NOMO-1 treated with DMSO at 0.1 percent for 48 hours (cell line): ENCODE results near the gene ASB18.
"Not testable (repeated sequence)": the region's sequence is repeated elsewhere in the genome, so short reads cannot be mapped to it uniquely, and the experiment has no call there.

Experiments
- DNase-seq: peaks from one replicate; lab custom pipeline; 2025; ENCODE audit not compliant: unreplicated experiment; lab: John Stamatoyannopoulos, UW

ASB18 gene, protein sequence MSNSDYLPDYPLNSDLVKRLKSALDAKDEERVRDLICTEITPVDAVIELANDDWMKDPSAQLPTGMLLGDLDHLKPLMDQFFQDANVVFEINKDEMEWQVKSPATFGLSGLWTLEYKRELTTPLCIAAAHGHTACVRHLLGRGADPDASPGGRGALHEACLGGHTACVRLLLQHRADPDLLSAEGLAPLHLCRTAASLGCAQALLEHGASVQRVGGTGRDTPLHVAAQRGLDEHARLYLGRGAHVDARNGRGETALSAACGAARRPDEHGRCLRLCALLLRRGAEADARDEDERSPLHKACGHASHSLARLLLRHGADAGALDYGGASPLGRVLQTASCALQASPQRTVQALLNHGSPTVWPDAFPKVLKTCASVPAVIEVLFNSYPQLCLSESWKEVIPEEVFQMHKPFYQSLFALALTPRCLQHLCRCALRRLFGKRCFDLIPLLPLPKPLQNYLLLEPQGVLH

GRCh38 chr2:236264256-236264655 is at the start of gene ASB18:
Gene ASB18, minus strand, starts transcription at chr2:236264406. Its CDS starts 61 bp downstream, at chr2:236264345.
- DNase-seq: no peak

- no peak for DNase-seq
Observed at GRCh38 chr2:236311286-236311685, 47.1 kb upstream of the ASB18 start.

- no peak for DNase-seq
Observed at GRCh38 chr2:236309669-236310029, 45.4 kb upstream of the ASB18 start.

DNA sequence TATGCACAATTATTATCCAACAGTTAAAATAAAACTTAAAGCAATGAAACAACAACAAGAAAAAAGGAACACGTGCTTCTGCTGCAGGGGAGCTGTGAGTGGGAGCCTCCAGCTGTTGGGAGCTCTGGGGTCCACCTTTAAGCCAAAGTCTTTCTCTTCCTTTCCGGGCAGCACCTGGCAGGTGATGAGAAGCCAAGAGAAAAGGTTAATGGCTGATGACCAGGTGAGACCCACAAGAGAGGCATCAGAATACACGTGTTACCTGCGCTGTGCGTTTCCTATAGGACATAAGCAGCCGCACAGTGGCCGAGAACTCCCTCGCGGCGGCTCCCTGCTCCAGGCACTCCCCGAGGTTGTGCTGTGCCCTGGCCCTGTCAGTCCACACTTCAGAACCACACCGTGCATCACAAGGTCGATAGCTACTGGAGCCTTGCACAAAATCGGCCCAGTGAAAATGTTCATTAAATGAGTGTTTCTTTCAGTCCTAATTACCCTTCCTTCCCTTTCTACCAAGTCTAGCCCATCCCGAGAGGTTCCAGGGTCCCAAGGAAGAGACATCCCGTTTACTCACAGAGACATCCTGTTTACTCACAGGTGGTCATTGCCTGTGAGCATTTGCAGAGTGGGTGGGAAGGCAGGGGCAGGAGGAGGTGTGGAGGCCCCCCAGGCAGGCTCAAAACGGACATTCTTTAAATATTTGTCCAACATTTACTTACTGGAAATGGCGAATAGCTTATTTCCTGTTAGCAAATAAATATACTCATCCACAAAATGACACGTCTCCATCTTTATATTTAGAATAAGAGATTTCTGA is 44.9 kb upstream of the ASB18 start:
- no peak for DNase-seq

DNA sequence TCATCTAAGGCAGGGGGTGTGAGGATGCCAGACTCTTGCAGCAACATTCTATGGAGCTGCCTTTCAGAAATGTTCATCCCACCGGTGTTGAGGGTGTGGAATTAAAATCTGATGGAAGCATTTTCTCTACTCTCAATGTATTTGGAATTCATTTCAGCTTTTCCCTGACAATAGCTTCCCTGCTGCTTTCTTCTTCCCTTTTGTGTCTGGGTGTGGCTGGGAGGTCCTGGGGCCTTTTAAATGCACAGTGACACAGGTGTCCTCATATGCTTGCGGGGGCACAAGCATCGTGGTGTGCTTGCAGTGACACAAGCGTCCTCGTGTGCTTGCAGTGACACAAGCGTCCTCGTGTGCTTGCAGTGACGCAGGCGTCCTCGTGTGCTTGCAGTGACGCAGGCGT is 43.4 kb upstream of the ASB18 start:
- no peak for DNase-seq

DNA sequence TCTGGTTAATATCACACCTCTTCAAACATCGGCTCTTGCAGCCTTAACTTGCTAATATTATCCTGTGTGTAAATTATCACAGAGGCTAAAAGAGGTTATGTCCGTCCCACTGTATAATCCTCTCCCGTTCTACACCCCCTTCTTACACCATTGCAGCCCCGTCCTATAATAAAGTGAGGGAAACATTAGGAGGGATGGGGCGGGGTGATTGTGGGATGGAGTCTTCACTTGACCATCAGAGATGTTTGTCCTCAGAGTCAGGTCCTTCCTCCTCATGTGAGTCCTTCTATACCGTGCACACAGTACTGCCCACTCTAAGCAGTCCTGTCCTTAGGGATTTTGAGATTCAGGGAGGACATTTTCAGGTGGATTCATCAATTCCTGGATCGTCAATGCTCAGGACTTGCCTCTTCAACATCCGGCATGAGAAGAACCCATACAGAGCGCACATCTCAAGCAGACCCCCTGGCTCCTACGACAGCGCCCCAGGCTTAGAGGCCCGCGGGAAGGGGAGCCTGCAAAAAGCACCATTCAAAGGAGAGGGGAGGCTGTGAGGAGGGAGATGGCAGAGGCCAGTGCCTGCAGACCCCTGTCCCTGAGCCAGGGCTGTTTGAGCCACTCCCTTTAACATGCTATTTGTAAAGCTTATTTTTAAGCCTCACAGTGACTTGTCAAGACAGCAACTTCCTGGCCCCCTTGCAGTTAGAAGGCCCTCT is 42.8 kb upstream of the ASB18 start:
- no peak for DNase-seq

GRCh38 chr2:236305964-236306605 is 41.9 kb upstream of the ASB18 start:
- no peak for DNase-seq

DNA sequence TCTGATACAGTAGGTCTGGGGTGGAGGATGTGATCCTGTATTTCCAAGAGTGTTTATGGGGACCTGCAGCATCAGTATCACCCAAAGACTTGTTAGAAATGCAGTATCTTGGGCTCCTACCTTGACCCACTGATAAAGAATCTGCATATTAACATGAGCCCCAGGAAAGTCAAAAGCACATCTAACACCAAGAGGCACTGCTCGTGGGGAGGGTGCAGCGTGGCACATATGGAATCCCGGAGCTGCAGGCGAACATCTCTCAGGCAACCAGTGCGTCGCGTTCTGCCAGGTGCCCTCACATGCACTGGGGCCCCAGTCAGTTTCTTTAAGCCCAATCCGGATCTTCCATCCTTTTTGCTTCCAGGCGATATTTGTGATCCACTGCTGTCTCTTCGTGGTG is 41.3 kb upstream of the ASB18 start:
- no peak for DNase-seq

GRCh38 chr2:236303935-236304334 is 39.7 kb upstream of the ASB18 start:
- DNase-seq: no peak

- no peak for DNase-seq
Observed at GRCh38 chr2:236302555-236302954, 38.3 kb upstream of the ASB18 start.

GRCh38 chr2:236298924-236299475 is 34.8 kb upstream of the ASB18 start:
- no peak for DNase-seq

GRCh38 chr2:236295481-236295880 is 31.3 kb upstream of the ASB18 start:
- no peak for DNase-seq

DNA sequence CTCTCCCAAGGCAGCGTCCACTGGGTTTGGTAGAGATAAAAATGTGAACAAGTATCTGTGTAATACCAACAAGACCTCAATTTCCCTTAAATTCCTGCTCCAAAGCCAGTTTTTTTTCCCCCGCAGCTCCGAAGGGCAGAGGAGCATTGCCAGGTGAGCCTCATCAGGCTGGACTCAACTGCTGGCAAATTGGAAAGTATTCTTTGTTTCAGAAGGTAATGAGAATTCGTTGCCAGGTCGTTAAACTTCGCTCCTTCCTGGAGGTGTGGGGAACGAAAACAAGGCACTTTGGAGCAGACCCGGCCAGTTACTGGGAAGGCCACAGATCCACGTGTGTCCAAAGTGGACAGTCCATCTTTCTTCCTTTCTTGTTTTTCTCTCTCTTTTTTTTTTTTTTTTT is 30.4 kb upstream of the ASB18 start:
- no peak for DNase-seq

GRCh38 chr2:236293241-236293810 is 29.1 kb upstream of the ASB18 start:
- DNase-seq: no peak

- no peak for DNase-seq
Observed at GRCh38 chr2:236291911-236292310, 27.7 kb upstream of the ASB18 start.

DNA sequence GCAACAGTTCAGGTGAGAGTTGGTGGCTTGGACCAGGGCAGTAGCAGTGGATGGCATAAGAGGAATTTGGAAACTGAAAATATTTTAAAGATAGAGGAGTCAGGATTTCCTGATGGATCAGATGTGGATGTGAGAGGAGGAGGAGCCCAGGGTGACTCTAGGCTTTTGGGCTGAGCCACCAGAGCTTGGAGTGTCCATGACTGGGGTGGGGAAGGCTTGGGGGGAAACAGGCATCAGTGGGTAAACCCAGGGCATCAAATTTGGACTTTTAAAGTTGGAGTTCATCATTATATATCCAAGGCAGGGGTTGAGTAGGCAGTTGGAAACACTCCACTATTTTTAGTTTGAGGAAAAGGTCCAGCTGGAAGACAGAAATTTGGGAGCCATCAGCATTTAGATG is 27.3 kb upstream of the ASB18 start:
- DNase-seq: no peak

GRCh38 chr2:236290742-236291425 is 26.7 kb upstream of the ASB18 start:
- DNase-seq: no peak

DNA sequence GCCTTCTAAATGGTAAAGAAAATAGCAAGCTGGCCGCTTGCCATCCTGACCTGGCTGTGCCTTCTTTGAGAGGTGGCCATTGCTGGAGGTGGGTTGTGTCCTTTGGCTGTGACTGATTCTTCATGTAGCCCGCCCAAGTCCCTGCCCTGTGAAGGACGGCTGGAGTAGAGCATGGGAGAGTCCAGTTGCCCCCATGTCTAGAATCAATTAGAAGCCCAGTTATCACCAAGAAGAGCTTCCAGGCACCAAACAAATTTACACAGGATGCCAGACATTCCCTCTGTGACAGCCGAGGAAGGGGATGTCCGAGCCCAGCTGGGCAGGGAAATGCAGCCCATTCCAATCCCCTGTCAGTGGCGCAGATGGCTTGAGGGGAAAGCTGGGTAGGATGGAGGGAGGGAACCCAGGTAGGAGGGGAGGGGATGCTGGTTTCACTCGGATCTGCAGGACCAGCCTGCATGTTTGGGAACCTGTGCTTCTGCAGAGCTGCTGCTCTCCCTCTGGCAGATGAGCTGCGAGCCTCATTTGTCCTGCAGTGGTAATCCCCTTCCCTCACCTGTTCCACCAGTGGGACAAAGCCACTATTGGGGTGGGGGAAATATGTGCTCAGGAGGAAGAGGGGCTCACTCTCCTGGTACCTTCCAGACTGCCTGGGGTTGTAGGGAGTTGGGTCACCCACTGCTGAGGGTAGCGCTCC is 25.7 kb upstream of the ASB18 start:
- no peak for DNase-seq

DNA sequence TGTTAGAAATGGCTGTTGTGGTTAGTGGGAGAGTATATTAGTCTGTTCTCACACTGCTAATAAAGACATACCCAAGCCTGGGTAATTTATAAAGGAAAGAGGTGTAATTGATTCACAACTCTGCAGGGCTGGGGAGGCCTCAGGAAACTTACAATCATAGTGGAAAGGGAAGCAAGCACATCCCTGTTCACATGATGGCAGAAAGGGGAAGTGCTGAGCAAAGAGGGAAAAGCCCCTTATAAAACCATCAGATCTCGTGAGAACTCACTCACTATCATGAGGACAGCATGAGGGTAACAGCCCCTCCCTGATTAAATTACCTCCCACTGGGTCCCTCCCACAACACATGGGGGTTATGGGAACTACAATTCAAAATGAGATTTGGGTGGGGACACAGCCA is 24.2 kb upstream of the ASB18 start:
- DNase-seq: not testable (repeated sequence)
